Sigmoid colon (tissue), 7 donors: ENCODE results near the gene CXCL8. TPM values are rescaled to one million over a fixed set of nuclear protein-coding genes. Genes with fewer than 3 reads are reported as not detected.

ENCODE experiments used
- DNase-seq: peaks from one replicate; pipeline ENCODE4 v3.0.0-alpha.2; 2019
- H3K27ac ChIP-seq, 4 donors: fragments of 200-600 bp; sonication (generic); one replicate each; pipeline ENCODE4 v1.5.1; 2016 to 2019; ENCODE audit warnings: mild to moderate bottlenecking in 1 of 4
- H3K27me3 ChIP-seq, 3 donors: fragments of 200-600 bp; sonication (generic); one replicate each; pipeline ENCODE4 v1.5.1; 2019; ENCODE audit warnings: mild to moderate bottlenecking in 1 of 3
- H3K36me3 ChIP-seq, 4 donors: fragments of 200-600 bp; sonication (generic); one replicate each; pipeline ENCODE4 v1.5.1; 2016 to 2019
- H3K4me1 ChIP-seq, 4 donors: fragments of 200-600 bp; sonication (generic); one replicate each; pipeline ENCODE4 v1.5.1; 2017 to 2019
- H3K4me3 ChIP-seq, 4 donors: fragments of 200-600 bp; sonication (generic); one replicate each; pipeline ENCODE4 v1.5.1; 2017 to 2019; ENCODE audit warnings: mild to moderate bottlenecking in 2 of 4, moderate library complexity in 1 of 4
- H3K9me3 ChIP-seq, 4 donors: fragments of 200-600 bp in 3 of 4; sonication (generic) in 3 of 4; one replicate each; pipeline versions ENCODE4 v1.5.1 to v1.6.1; 2013 to 2019
- CTCF ChIP-seq, 4 experiments: fragments of 450-650 bp in 3 of 4; fragments of 200-600 bp in 1 of 4; IDR thresholded peaks; one replicate each; pipeline ENCODE4 v1.5.1; 2016 to 2019; ENCODE audit warnings: antibody characterized with exemption in 4 of 4, mild to moderate bottlenecking in 3 of 4, moderate library complexity in 2 of 4
- EP300 ChIP-seq, 4 donors: sonication (generic); formaldehyde crosslinking; IDR thresholded peaks; one replicate each; pipeline ENCODE4 v1.6.1; 2017; ENCODE audit warnings: antibody characterized with exemption in 4 of 4
- POLR2A ChIP-seq, 2 donors: fragments of 450-650 bp; IDR thresholded peaks; one replicate each; pipeline ENCODE4 v1.6.1; 2016; ENCODE audit warnings: antibody characterized with exemption in 2 of 2, mild to moderate bottlenecking in 2 of 2, moderate library complexity in 2 of 2
- POLR2AphosphoS5 ChIP-seq, 4 donors: sonication (generic); formaldehyde crosslinking; IDR thresholded peaks; one replicate each; pipeline ENCODE4 v1.6.1; 2017; ENCODE audit warnings: antibody characterized with exemption in 4 of 4
- WGBS, 2 donors: extraction: QIAGEN DNeasy Blood & Tissue Kit; methylation state at CpG; one replicate each; pipeline ENCODE4 v1.1.7; 2013; 5-methylcytosine and 5-hydroxymethylcytosine counted together
- intact Hi-C: fragments of 100-400 bp; cut with DNase I; formaldehyde crosslinking; loops from one replicate; pipeline ENCODE4 v1.15.1; 2023
- polyA plus RNA-seq, 3 donors: library from polyadenylated mRNA; stranded (reverse); fragments of 200-250 nt; gene quantifications; one replicate each; pipeline ENCODE4 v1.2.3, GENCODE V29; 2013
- total RNA-seq, 4 donors: library from RNA; depleted of rRNA; stranded (reverse); fragments of >200 nt; gene quantifications; one replicate each; pipeline ENCODE4 v1.1.0, GENCODE V29; 2016
- donor health status: healthy with polysubstance abuse.
- donor health status: Bipolar disorder and iron deficiency.
- donor health status: healthy.

CXCL8 gene
- total and polyA plus RNA-seq, 7 donors, result 0.36 to 109 (median 8.0) TPM; not detected in 1

- WGBS, 2 donors, result 85 to 88% methylated on average over 1 of the region's 1 CpG
- no peak for TF ChIP-seq CTCF (IDR thresholded peaks at IDR 0.05)
- TF ChIP-seq POLR2AphosphoS5 (IDR thresholded peaks at IDR 0.05), result peak; percentile 24 to 70 (median 30)
- no peak for TF ChIP-seq EP300 (IDR thresholded peaks at IDR 0.05)
- no peak for TF ChIP-seq POLR2A (IDR thresholded peaks at IDR 0.05)
- Histone ChIP-seq H3K4me3 (no peak overlapping the region), H3K36me3 (no peaks in the 10 kb centered on the region), H3K27me3 (no peaks in the 10 kb centered on the region), H3K27ac (no peak overlapping the region), H3K4me1 (peaks cover 0 to 7% (median 6%) of the 10 kb centered on the region in 4 donors), H3K9me3 (no peaks in the 10 kb centered on the region)
- intact Hi-C loops, result no loop called here
- DNase-seq, result no peak
These were observed 18.9 kb upstream of the CXCL8 start for GRCh38 chr4:73721435-73721834.

- Histone ChIP-seq H3K4me3 (no peak overlapping the region), H3K27ac (no peak overlapping the region), H3K4me1 (peaks cover 0 to 11% (median 8%) of the 10 kb centered on the region in 4 donors), H3K9me3 (no peaks in the 10 kb centered on the region), H3K27me3 (no peaks in the 10 kb centered on the region), H3K36me3 (no peaks in the 10 kb centered on the region)
- WGBS, 2 donors, result 77 to 81% methylated on average over 1 of the region's 1 CpG
- DNase-seq, result no peak
- intact Hi-C loops, result no loop called here
- TF ChIP-seq CTCF (IDR thresholded peaks at IDR 0.05) (no peak), EP300 (IDR thresholded peaks at IDR 0.05) (no peak), POLR2A (IDR thresholded peaks at IDR 0.05) (no peak), POLR2AphosphoS5 (IDR thresholded peaks at IDR 0.05) (no peak)
These were observed 18.5 kb upstream of the CXCL8 start for GRCh38 chr4:73721909-73722308.

GRCh38 chr4:73723023-73723422 is 17.3 kb upstream of the CXCL8 start:
- no peak for DNase-seq
- intact Hi-C loops, result no loop called here
- Histone ChIP-seq H3K4me3 (no peak overlapping the region), H3K36me3 (no peaks in the 10 kb centered on the region), H3K27me3 (no peaks in the 10 kb centered on the region), H3K4me1 (peaks cover 0 to 11% (median 8%) of the 10 kb centered on the region in 4 donors), H3K9me3 (no peaks in the 10 kb centered on the region), H3K27ac (no peak overlapping the region)
- no peak for TF ChIP-seq CTCF (IDR thresholded peaks at IDR 0.05)
- TF ChIP-seq POLR2AphosphoS5 (IDR thresholded peaks at IDR 0.05), result no peak
- TF ChIP-seq POLR2A (IDR thresholded peaks at IDR 0.05), result no peak
- no peak for TF ChIP-seq EP300 (IDR thresholded peaks at IDR 0.05)
- WGBS, 2 donors, result 84 to 88% methylated on average over 4 of the region's 4 CpGs

DNA sequence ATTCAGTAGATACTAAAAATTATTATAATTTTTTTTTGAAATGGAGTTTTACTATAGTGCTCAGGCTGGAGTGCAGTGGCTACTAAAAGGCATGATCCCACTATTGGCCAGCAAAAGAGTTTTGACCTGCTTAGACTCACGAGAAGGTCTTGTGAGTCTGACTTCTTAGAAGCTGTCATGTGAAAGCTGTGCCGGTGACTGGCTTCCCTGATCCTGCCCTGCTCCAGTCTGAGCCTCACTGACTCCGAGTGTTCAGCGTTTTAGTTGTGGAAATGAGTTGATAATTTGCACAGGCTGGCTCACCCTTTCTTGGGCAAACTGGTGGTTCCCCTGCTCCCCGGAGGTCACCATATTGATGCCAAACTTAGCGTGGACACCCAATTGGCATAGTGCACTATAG is 16.4 kb upstream of the CXCL8 start:
- WGBS, 2 donors, result 93 to 94% methylated on average over 6 of the region's 6 CpGs
- no peaks in the 10 kb centered on the region for H3K36me3 ChIP-seq
- H3K27ac ChIP-seq, result no peak overlapping the region
- H3K4me3 ChIP-seq, result no peak overlapping the region
- no peak for DNase-seq
- intact Hi-C loops, result no loop called here
- no peak for TF ChIP-seq CTCF (IDR thresholded peaks at IDR 0.05)
- TF ChIP-seq POLR2AphosphoS5 (IDR thresholded peaks at IDR 0.05), result no peak
- no peak for TF ChIP-seq POLR2A (IDR thresholded peaks at IDR 0.05)
- no peak for TF ChIP-seq EP300 (IDR thresholded peaks at IDR 0.05)
- H3K27me3 ChIP-seq, result no peaks in the 10 kb centered on the region
- H3K4me1 ChIP-seq, result peaks cover 0 to 11% (median 8%) of the 10 kb centered on the region in 4 donors
- H3K9me3 ChIP-seq, result no peaks in the 10 kb centered on the region

DNA sequence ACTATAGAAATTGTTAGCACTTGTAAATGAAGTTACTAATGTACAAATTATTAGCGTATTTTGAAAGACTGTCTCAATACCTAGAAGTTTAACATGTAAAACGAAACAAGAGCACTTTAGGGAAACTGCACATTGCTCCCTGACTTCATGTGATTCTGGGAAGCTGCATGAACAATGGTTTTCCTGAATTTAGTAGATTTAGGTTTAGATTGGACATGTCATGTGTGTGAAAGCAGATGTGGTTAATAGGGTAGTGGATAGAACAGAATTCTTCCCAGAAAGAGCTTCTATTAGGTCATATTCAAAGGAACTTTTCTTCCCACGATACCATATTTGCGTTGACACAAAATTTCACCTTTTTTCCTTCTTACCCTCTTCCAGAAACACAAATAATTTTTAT is 14.9 kb upstream of the CXCL8 start:
- no peaks in the 10 kb centered on the region for H3K36me3 ChIP-seq
- no peak overlapping the region for H3K27ac ChIP-seq
- H3K4me1 ChIP-seq, result peaks cover 0 to 18% (median 12%) of the 10 kb centered on the region in 4 donors
- no peak overlapping the region for H3K4me3 ChIP-seq
- intact Hi-C loops, result no loop called here
- no peaks in the 10 kb centered on the region for H3K27me3 ChIP-seq
- 92 to 94% methylated on average over 4 of the region's 4 CpGs for WGBS, 2 donors
- TF ChIP-seq EP300 (IDR thresholded peaks at IDR 0.05) (no peak), POLR2AphosphoS5 (IDR thresholded peaks at IDR 0.05) (no peak), POLR2A (IDR thresholded peaks at IDR 0.05) (no peak), CTCF (IDR thresholded peaks at IDR 0.05) (no peak)
- H3K9me3 ChIP-seq, result no peaks in the 10 kb centered on the region
- no peak for DNase-seq
